ENCODE results near the gene TRMT1L.
A peak's percentile ranks its signal among the peaks of the same experiment; 100 is the strongest.
"Not testable (repeated sequence)": the region's sequence is repeated elsewhere in the genome, so short reads cannot be mapped to it uniquely, and the experiment has no call there.

Gene TRMT1L

GRCh38 chr1:185156854-185157598 is at the start of gene TRMT1L, which contains the start of gene SWT1:
Gene TRMT1L (minus strand): TSS chr1:185156953. CDS start chr1:185156712, 241 bp downstream.
Gene SWT1 (plus strand): TSS chr1:185157167. CDS start chr1:185160842, 3,675 bp downstream.
- DNase-seq (ENCODE audit: low read depth in 2 of 2, low spot score in 1 of 2): peak; percentile 96 to 97

GRCh38 chr1:185200889-185201288 is 44.1 kb upstream of the TRMT1L start:
- no peak for DNase-seq (ENCODE audit: low read depth in 2 of 2, low spot score in 1 of 2)

GRCh38 chr1:185198712-185199111 is 42.0 kb upstream of the TRMT1L start:
- DNase-seq (ENCODE audit: low read depth in 2 of 2, low spot score in 1 of 2): not testable (repeated sequence)

- DNase-seq (ENCODE audit: low read depth in 2 of 2, low spot score in 1 of 2): no peak
Observed at GRCh38 chr1:185193756-185194155, 37.0 kb upstream of the TRMT1L start.

GRCh38 chr1:185170291-185170848 is 13.6 kb upstream of the TRMT1L start:
- DNase-seq (ENCODE audit: low read depth in 2 of 2, low spot score in 1 of 2): no peak

GRCh38 chr1:185166106-185166505 is 9.4 kb upstream of the TRMT1L start:
- no peak for DNase-seq (ENCODE audit: low read depth in 2 of 2, low spot score in 1 of 2)

GRCh38 chr1:185162491-185162890 is 5.7 kb upstream of the TRMT1L start:
- DNase-seq (ENCODE audit: low read depth in 2 of 2, low spot score in 1 of 2): no peak

- DNase-seq (ENCODE audit: low read depth in 2 of 2, low spot score in 1 of 2): no peak
Observed at GRCh38 chr1:185159966-185160365, 3.2 kb upstream of the TRMT1L start.

GRCh38 chr1:185158800-185159199 is 2.0 kb upstream of the TRMT1L start:
- no peak for DNase-seq (ENCODE audit: low read depth in 2 of 2, low spot score in 1 of 2)

- DNase-seq (ENCODE audit: low read depth in 2 of 2, low spot score in 1 of 2): no peak
Observed at GRCh38 chr1:185157599-185158412, 1.1 kb upstream of the TRMT1L start.

GRCh38 chr1:185156288-185156853 is 382 bp downstream of the TRMT1L start:
- no peak for DNase-seq (ENCODE audit: low read depth in 2 of 2, low spot score in 1 of 2)

- no peak for DNase-seq (ENCODE audit: low read depth in 2 of 2, low spot score in 1 of 2)
Observed at GRCh38 chr1:185155600-185156287, 1.0 kb downstream of the TRMT1L start.

GRCh38 chr1:185154912-185155513 is 1.7 kb downstream of the TRMT1L start:
- DNase-seq (ENCODE audit: low read depth in 2 of 2, low spot score in 1 of 2): no peak

GRCh38 chr1:185152187-185152767 is 4.5 kb downstream of the TRMT1L start:
- DNase-seq (ENCODE audit: low read depth in 2 of 2, low spot score in 1 of 2): no peak

- DNase-seq (ENCODE audit: low read depth in 2 of 2, low spot score in 1 of 2): no peak
Observed at GRCh38 chr1:185151215-185151614, 5.5 kb downstream of the TRMT1L start.

GRCh38 chr1:185144233-185144632 is 12.5 kb downstream of the TRMT1L start:
- no peak for DNase-seq (ENCODE audit: low read depth in 2 of 2, low spot score in 1 of 2)

- no peak for DNase-seq (ENCODE audit: low read depth in 2 of 2, low spot score in 1 of 2)
Observed at GRCh38 chr1:185139246-185139645, 17.5 kb downstream of the TRMT1L start.

- no peak for DNase-seq (ENCODE audit: low read depth in 2 of 2, low spot score in 1 of 2)
Observed at GRCh38 chr1:185137896-185138545, 18.7 kb downstream of the TRMT1L start.

GRCh38 chr1:185132534-185132933 is 24.2 kb downstream of the TRMT1L start:
- DNase-seq (ENCODE audit: low read depth in 2 of 2, low spot score in 1 of 2): no peak

- DNase-seq (ENCODE audit: low read depth in 2 of 2, low spot score in 1 of 2): no peak
Observed at GRCh38 chr1:185129708-185130107, 27.0 kb downstream of the TRMT1L start.

All from stimulated activated CD8-positive, alpha-beta memory T cell treated with anti-CD3 and anti-CD28 coated beads, Interleukin-4, amount 100 ng/mL, for 4 hours (primary cell).